ENCODE measurements around the gene NTM.
A peak's percentile ranks its signal among the peaks of the same experiment; 100 is the strongest.

The NTM gene

GRCh38 chr11:131373756-131374155, 3.3 kb downstream of the NTM start:
- no peak for DNase-seq

DNA sequence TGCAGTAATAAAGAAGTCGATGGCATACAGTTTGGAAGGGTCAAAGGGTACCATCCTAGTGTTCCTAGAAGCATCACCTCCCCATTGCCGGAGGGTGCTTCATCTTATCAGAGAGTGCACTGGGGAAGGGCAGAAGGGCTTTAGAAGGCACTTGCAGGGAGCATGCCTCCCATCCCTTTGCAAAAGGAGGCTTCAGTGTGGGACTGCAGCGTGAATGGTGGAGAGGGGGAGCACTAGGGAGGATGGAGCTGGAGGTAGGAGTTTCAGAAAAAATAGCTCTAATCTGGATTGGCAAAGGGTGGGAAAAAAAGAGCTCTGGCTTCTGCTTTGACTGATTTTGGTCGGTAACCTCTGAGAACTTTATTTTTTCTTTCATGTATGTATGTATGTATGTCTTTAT, 5.0 kb downstream of the NTM start:
- DNase-seq = no peak

DNA sequence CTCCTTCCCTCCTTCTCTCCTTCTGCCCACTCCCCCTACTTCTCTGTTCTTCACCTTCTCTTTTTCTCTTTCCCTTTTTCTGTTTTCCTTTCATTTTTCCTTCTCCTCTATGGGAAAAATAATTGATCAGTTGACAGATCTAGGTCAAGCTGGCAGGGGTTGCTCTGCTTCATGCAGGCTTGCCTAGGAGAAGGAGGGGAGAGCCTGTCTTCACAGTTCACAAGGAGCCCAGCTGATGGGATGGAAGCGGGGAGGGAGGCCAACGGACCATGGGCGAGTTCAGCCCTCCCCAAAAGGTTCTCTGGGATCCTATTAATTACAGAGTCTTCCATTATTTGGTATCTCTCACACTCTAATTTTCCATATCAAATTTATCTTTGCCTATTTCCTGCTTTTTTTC, 5.5 kb downstream of the NTM start:
- no peak for DNase-seq

- DNase-seq = peak; percentile 77
Measured at GRCh38 chr11:131378931-131379330, 8.5 kb downstream of the NTM start.

- DNase-seq = no peak
Measured at GRCh38 chr11:131385763-131386390, 15.5 kb downstream of the NTM start.

DNA sequence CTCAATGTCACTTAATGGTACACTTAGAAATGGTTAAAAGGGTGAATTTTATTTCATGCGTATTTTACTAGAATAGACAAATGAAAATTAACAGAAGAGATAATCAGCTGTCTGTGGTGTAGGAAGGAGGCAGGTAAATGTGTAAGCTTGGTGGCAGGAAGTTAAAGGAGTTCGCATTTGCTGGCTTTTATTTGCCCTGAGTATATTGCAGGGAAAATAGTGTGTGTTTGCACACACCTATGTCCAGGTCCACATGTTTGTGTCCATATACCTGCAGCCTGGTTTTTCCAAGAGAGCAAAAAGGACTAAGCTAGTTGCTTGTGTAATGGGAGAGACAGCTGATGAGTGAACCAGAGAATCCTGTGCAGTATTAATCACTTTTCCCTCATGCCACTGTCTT, 16.0 kb downstream of the NTM start:
- no peak for DNase-seq

DNA sequence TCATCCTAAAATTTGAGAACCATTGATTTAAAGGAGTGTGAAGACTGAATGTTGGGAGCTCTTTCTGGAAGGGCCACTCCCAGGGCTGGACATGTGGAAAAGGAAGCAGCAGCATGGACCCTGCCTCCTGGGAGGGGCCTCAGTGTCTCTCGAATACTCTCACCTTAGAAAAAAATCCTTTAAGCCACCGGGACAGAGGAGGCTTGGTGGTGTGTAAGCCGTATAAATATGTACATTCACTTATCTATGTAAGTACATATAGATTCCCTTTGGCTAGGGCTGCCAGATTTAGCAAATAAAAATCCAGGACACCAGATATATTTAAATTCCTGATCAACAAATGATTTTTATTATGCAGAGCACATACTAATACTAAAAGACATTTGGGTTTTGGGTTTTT, 17.6 kb downstream of the NTM start:
- no peak for DNase-seq

DNA sequence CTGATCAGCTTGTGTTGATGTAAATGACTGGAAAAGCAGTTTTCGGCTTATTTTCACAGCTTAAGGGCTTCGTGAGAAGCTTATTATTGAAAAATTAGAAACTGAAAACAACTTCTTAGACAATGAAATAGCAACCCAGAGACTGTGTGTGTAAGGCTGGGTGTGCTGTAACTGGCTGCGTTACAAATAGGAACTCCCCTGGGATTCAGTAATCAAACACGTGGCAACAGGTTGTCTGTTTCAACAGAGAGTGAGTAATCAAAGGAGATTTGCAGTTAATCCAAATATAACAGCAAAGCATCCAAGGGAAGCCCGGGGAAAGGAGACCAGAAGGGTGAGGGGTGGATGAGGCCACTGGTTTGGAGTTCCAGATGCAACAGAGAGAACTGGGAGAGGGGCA, 19.2 kb downstream of the NTM start:
- DNase-seq = no peak

GRCh38 chr11:131391176-131391575, 20.8 kb downstream of the NTM start:
- DNase-seq = no peak

DNA sequence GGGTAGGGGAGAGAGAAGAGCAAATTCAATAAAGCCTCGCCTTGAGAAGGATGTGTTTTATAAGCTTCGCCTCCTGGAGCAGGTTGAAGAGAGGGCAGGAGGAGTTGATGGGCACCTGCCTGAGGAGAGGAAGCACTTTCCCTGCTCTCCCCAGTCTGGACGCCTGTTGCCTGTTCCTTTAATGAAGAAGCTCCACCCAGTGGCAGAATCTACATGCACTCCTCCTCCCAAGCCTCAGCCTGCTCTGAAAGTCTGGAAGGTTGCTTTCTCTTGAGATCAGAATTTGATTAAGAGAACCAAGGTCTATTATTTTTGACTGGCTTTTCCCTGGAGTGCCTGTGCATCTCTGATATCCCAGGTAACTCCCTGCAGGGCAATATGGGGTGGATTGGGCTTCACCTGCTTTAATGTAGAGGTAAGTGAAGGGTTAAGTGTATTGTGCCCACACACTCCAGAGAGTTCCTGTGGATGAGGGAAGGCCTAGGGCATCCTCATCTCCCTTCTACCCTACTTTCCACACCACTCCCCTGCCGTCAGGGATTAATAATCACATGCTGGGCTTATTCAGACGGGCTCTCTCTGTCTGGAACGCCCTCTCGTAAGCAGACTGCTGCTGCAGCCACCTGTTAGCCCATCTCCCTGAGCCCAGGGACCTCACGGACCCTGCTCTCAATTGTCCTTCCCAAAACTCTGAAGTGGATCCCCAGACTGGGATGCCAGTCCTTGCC, 22.3 kb downstream of the NTM start:
- no peak for DNase-seq

DNA sequence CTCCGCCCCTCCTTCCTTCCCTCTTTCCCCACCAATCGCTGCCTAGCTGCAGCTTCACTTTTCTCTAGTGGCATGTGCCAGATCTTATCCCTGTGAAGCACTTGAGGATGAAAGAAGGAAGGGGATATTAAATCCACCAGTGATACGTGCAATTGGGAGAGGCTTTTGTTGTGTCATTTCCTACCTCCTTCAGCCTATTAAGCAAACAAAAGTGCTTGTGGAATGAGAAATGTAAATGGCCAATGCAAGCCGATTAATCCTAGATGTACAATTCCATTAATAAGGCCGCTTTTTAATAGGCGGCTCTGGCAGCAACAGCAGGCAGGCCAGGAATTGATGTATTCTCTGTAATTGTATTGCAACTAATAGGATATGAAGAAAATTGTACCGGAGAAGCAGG, 23.3 kb downstream of the NTM start:
- no peak for DNase-seq

DNA sequence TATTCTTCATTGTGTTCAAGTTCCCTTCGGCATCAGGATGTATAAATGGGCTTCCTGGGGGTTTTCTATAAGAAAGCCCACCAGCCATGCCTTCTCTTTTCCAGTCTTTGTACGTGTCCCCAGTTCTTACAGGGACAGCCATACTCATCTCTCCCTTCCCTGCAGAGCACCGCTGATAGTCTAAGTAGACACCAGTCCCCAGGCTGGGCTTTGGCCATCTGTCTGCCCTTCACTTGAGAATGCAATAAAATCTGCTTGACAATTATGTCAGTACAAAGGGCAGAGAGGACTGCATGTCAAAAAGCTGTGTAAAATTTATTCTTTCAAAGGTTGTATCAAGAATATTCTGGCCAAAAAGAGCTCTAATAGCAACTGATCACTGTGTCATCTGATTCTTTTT, 27.3 kb downstream of the NTM start:
- DNase-seq = no peak

GRCh38 chr11:131402040-131402439, 31.6 kb downstream of the NTM start:
- DNase-seq = no peak

- DNase-seq = no peak
Measured at GRCh38 chr11:131404010-131404409, 33.6 kb downstream of the NTM start.

DNA sequence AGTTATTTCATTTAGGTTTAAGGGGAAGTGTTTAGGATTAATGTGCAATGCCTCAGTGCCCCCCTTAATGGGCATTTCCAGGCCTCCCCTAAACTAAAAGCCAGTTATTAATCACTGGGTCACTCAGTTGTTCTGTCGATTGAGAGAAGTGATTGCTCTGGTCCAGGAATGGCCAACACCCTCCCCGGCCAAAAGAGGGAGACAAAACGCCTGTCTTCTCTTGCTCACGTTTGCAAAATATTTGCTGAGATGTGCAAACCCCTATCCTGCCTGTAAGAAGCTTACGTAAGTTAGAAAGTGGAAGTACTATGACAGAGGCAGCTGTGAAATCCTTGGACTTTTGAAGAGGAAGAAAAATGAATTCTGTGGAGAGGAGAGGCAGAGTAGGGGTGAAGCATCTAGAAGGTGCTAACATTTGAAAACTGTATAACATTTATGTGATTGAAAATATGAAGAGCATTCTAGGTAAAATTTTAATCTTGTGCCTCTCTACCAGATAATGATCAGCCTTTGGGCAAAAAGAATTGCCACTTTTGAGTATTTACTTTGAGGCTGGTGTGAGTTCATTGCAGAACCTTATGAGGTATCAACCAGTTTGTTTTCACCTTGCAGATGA, 37.7 kb downstream of the NTM start:
- peak; percentile 49 for DNase-seq

DNA sequence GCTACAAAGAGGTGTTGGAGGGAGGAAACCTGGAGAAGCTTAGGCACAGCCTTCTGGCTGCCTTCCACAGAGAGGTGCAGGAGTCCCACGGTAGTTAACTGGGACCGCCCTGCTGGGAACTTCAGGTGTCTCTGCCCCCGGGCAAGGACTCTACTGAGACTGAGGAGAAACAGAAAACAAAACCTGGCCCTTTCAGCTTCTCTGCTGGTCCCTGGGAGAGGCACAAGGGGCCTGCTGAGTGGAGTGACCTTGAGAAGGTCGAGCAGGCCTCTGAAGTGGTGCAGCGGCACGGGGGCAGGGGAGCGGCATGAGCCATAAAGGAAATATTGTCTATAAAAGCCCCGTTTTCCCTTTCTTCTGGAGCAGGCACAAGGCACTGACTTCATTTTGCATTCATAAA, 38.9 kb downstream of the NTM start:
- no peak for DNase-seq

GRCh38 chr11:131411636-131412035, 41.2 kb downstream of the NTM start:
- no peak for DNase-seq

- no peak for DNase-seq
Measured at GRCh38 chr11:131412061-131412460, 41.6 kb downstream of the NTM start.

- no peak for DNase-seq
Measured at GRCh38 chr11:131413217-131413616, 42.8 kb downstream of the NTM start.

DNA sequence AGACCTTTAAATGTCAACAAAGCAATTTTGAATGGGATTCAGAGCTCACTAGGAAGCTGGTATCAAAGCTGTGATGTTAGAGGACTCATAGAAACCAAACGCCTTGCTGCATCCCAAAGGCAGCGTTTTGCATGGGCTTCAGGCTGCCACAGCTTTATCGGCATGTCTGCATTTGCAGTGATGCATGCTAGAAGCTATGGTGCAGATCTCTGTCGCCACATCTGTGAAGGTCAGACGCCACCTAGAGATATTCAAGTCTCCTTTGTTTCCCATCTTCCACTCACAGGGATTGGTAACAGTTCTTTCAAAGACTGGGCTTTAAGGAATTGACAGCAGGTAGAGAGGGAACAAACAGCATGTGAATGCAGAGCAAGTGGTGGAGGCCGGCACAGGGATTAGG, 47.8 kb downstream of the NTM start:
- DNase-seq = no peak

GRCh38 chr11:131421066-131421855, 50.8 kb downstream of the NTM start:
- no peak for DNase-seq

DNA sequence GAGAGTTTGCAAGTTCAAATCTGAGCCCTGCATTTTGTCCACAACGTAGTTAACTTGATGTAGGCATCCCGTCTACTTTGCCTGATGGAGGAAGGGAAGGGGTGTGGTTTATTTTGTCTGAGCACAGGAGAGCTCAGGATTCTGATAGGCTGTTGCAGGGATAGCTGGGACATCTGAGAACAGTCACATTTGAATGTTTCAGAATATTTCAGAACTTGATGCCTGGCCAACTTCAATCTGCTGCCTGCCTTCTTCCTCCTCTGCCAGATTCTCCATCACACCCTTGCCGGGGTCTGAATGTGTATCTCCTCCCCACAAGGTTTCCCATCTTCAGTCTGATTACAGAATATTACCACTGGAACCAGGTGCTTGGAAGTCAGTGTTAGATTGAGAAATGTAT, 51.6 kb downstream of the NTM start:
- no peak for DNase-seq

DNA sequence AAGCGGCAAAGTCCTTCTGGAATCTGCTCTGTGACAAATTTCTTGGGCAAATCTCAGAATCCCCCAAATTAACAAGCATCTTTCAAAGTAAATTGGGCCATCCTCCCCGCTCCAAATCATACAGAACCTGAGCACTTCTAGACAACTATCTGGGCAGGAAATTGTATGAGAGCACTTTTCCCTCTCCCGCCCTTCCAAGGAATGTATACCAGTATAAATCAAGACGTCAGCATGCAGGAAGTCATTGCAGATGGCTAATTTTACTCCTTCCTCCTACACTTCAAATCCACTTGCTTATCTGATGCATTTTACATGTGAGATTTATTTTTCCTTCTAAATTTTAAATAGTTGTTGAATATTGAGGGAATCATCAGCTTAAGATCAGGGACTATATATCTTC, 52.1 kb downstream of the NTM start:
- no peak for DNase-seq

DNA sequence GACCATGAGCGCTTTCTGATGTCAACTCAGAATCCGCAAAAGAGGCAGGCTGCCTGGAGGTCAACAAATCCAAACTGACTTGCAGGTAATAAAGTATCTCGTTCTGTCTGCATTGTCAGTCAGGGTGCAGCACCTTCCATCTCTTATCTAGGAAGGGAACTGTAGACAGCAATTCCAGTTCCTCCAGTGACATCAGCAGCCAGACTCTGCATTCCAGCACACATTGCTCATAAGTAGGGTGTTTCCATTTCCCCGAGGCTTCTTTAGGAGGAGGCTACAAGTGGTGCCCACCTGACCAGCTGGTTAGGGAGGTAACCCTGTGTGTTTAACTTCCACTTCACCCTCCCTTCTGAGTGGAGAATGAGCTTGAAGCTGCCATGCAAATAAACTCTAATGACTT, 53.3 kb downstream of the NTM start:
- DNase-seq = no peak
